ENCODE measurements around the gene FAM50A.

The FAM50A gene

GRCh38 chrX:154463611-154464220 is 19.8 kb downstream of the FAM50A start:
- DNase-seq (ENCODE audit: low read depth in 1 of 2, low spot score in 1 of 2) = no peak

GRCh38 chrX:154464806-154465365 is 20.9 kb downstream of the FAM50A start:
- no peak for DNase-seq (ENCODE audit: low read depth in 1 of 2, low spot score in 1 of 2)

GRCh38 chrX:154465601-154466000 is 21.7 kb downstream of the FAM50A start:
- no peak for DNase-seq (ENCODE audit: low read depth in 1 of 2, low spot score in 1 of 2)

GRCh38 chrX:154466036-154466435 is 22.1 kb downstream of the FAM50A start:
- DNase-seq (ENCODE audit: low read depth in 1 of 2, low spot score in 1 of 2) = no peak

GRCh38 chrX:154466907-154467306 is 23.0 kb downstream of the FAM50A start:
- no peak for DNase-seq (ENCODE audit: low read depth in 1 of 2, low spot score in 1 of 2)

- no peak for DNase-seq (ENCODE audit: low read depth in 1 of 2, low spot score in 1 of 2)
Observed at GRCh38 chrX:154467556-154467955, 23.6 kb downstream of the FAM50A start.

- DNase-seq (ENCODE audit: low read depth in 1 of 2, low spot score in 1 of 2) = no peak
Observed at GRCh38 chrX:154468217-154468616, 24.3 kb downstream of the FAM50A start.

GRCh38 chrX:154469114-154469513 is 25.2 kb downstream of the FAM50A start:
- no peak for DNase-seq (ENCODE audit: low read depth in 1 of 2, low spot score in 1 of 2)

GRCh38 chrX:154469880-154470279 is 25.9 kb downstream of the FAM50A start:
- DNase-seq (ENCODE audit: low read depth in 1 of 2, low spot score in 1 of 2) = no peak

GRCh38 chrX:154470434-154470833 is 26.5 kb downstream of the FAM50A start:
- DNase-seq (ENCODE audit: low read depth in 1 of 2, low spot score in 1 of 2) = no peak

GRCh38 chrX:154470914-154471568 is 27.1 kb downstream of the FAM50A start:
- DNase-seq (ENCODE audit: low read depth in 1 of 2, low spot score in 1 of 2) = no peak

GRCh38 chrX:154471839-154472684 is 28.1 kb downstream of the FAM50A start:
- DNase-seq (ENCODE audit: low read depth in 1 of 2, low spot score in 1 of 2) = no peak

- DNase-seq (ENCODE audit: low read depth in 1 of 2, low spot score in 1 of 2) = no peak
Observed at GRCh38 chrX:154472685-154473632, 29.0 kb downstream of the FAM50A start.

GRCh38 chrX:154473683-154474082 is 29.7 kb downstream of the FAM50A start:
- no peak for DNase-seq (ENCODE audit: low read depth in 1 of 2, low spot score in 1 of 2)

- no peak for DNase-seq (ENCODE audit: low read depth in 1 of 2, low spot score in 1 of 2)
Observed at GRCh38 chrX:154476821-154477220, 32.9 kb downstream of the FAM50A start.

GRCh38 chrX:154477891-154478477 is 34.0 kb downstream of the FAM50A start:
- DNase-seq (ENCODE audit: low read depth in 1 of 2, low spot score in 1 of 2) = no peak

- peak; percentile 85 to 86 for DNase-seq (ENCODE audit: low read depth in 1 of 2, low spot score in 1 of 2)
Observed at GRCh38 chrX:154478728-154479622, 35.0 kb downstream of the FAM50A start, which contains the start of gene LAGE3. LAGE3 (minus strand) TSS chrX:154479281; CDS start chrX:154478915, 366 bp downstream.

- no peak for DNase-seq (ENCODE audit: low read depth in 1 of 2, low spot score in 1 of 2)
Observed at GRCh38 chrX:154481195-154481594, 37.3 kb downstream of the FAM50A start.

Measured in activated T-helper 1 cell treated with anti-CD3 and anti-CD28 coated beads, Interleukin-2, amount 50 U/mL, for 16 hours (primary cell).